ENCODE data around the gene KIF16B.
"Not testable (repeated sequence)": the region's sequence is repeated elsewhere in the genome, so short reads cannot be mapped to it uniquely, and the experiment has no call there.

Gene KIF16B

GRCh38 chr20:16241911-16242310 is 331.3 kb downstream of the KIF16B start:
- DNase-seq = no peak

GRCh38 chr20:16240355-16240754 is 332.9 kb downstream of the KIF16B start:
- DNase-seq = no peak

- DNase-seq = no peak
Measured at GRCh38 chr20:16236589-16237241, 336.5 kb downstream of the KIF16B start.

- no peak for DNase-seq
Measured at GRCh38 chr20:16230402-16230801, 342.8 kb downstream of the KIF16B start.

- DNase-seq = no peak
Measured at GRCh38 chr20:16229813-16230212, 343.4 kb downstream of the KIF16B start.

GRCh38 chr20:16228722-16229121 is 344.5 kb downstream of the KIF16B start:
- DNase-seq = no peak

- DNase-seq = not testable (repeated sequence)
Measured at GRCh38 chr20:16226961-16227360, 346.3 kb downstream of the KIF16B start.

- DNase-seq = no peak
Measured at GRCh38 chr20:16224836-16225235, 348.4 kb downstream of the KIF16B start.

- DNase-seq = no peak
Measured at GRCh38 chr20:16222859-16223411, 350.3 kb downstream of the KIF16B start.

All from inflammatory macrophage treated with lipopolysaccharide for 1 hour (primary cell).